Neural crest cell (in vitro differentiated cells): ENCODE data around the gene DAAM2. TPM values are rescaled to one million over a fixed set of nuclear protein-coding genes. Genes with fewer than 3 reads are reported as not detected.

Experiments
- DNase-seq: peaks from one replicate; pipeline ENCODE4 v3.0.0; 2021; ENCODE audit warnings: low read depth, mixed read lengths, low spot score
- H3K27ac Mint-ChIP-seq: one replicate; pipeline ENCODE4 v1.8.0; 2021; ENCODE audit warnings: mild to moderate bottlenecking, mixed read lengths; ENCODE audit not compliant: unreplicated experiment
- H3K27me3 Mint-ChIP-seq: 2 replicates; pipeline ENCODE4 v1.8.0; 2021; ENCODE audit warnings: low read depth, mild to moderate bottlenecking, mixed read lengths
- H3K36me3 Mint-ChIP-seq: 2 replicates; pipeline ENCODE4 v1.8.0; 2021; ENCODE audit warnings: low read depth, mild to moderate bottlenecking, mixed read lengths
- H3K4me1 Mint-ChIP-seq: 2 replicates; pipeline ENCODE4 v1.8.0; 2021; ENCODE audit warnings: mixed read lengths
- H3K4me3 Mint-ChIP-seq: one replicate; pipeline ENCODE4 v1.8.0; 2021; ENCODE audit warnings: mild to moderate bottlenecking, mixed read lengths
- H3K9me3 Mint-ChIP-seq: 2 replicates; pipeline ENCODE4 v1.8.0; 2021; ENCODE audit warnings: mixed read lengths
- total RNA-seq: library from RNA; stranded (reverse); gene quantifications from 2 replicates; pipeline ENCODE4 v1.2.1, GENCODE V29; 2021
- TF ChIP-seq, protein P1 (sequence below): fragments of 200-600 bp; sonication (generic); conservative IDR thresholded peaks from 2 replicates; pipeline ENCODE4 v1.5.0; 2021; ENCODE audit warnings: antibody characterized with exemption, mild to moderate bottlenecking

Gene DAAM2
- total RNA-seq, 1 donor from 2014 or later, result 17.6 TPM

DNA sequence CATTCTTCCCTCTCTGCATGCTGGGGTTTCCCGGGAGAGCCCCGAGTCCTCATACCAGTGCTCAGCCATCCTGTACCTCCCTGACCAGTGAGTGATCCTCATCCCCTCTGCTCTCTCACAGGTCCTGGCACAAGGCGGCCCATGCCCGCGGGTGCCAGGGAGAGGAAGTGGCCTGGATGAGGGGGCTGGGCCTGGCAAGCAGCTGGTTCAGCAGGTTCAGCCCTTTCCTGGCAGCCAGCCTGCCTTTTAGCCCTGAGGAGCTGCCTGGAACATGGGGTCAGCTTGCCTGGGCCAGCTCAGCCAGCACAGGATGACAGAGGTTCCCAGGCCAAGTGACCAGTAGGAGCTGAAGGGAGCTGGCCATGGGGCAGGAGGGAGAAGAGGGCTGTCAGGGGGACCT, 131.2 kb downstream of the DAAM2 start:
- no peaks in the 10 kb centered on the region for H3K4me1 Mint-ChIP-seq
- DNase-seq, result no peak
- H3K27ac Mint-ChIP-seq, result no peak overlapping the region
- TF ChIP-seq, protein P1, sequence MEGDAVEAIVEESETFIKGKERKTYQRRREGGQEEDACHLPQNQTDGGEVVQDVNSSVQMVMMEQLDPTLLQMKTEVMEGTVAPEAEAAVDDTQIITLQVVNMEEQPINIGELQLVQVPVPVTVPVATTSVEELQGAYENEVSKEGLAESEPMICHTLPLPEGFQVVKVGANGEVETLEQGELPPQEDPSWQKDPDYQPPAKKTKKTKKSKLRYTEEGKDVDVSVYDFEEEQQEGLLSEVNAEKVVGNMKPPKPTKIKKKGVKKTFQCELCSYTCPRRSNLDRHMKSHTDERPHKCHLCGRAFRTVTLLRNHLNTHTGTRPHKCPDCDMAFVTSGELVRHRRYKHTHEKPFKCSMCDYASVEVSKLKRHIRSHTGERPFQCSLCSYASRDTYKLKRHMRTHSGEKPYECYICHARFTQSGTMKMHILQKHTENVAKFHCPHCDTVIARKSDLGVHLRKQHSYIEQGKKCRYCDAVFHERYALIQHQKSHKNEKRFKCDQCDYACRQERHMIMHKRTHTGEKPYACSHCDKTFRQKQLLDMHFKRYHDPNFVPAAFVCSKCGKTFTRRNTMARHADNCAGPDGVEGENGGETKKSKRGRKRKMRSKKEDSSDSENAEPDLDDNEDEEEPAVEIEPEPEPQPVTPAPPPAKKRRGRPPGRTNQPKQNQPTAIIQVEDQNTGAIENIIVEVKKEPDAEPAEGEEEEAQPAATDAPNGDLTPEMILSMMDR, result no peak
- H3K27me3 Mint-ChIP-seq, result no peaks in the 10 kb centered on the region
- H3K9me3 Mint-ChIP-seq, result peaks cover 4% of the 10 kb centered on the region
- no peak overlapping the region for H3K4me3 Mint-ChIP-seq
- H3K36me3 Mint-ChIP-seq, result peaks cover 28% of the 10 kb centered on the region

DNA sequence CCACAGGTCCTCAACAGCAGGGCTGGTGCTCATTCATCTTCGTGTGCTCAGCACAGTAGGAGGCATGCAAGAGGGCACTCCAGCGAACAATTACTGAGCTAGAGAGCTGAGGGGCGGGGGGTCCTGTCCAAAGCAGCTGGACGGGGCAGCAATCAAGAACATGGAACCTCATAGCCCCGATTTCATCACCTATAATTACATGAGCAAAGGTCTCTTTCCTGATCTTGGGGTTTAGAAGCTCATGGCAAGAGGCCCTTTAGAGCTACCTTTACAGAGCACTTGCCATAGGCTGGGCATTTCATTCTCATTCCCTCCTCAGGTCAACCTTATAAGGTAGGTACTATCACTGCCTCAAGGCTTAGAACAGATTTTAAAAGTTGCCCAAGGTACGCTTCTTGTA, 131.7 kb downstream of the DAAM2 start:
- no peak overlapping the region for H3K4me3 Mint-ChIP-seq
- no peaks in the 10 kb centered on the region for H3K4me1 Mint-ChIP-seq
- no peak for DNase-seq
- no peaks in the 10 kb centered on the region for H3K27me3 Mint-ChIP-seq
- TF ChIP-seq, protein P1, result no peak
- no peak overlapping the region for H3K27ac Mint-ChIP-seq
- peaks cover 31% of the 10 kb centered on the region for H3K36me3 Mint-ChIP-seq
- peaks cover 4% of the 10 kb centered on the region for H3K9me3 Mint-ChIP-seq

DNA sequence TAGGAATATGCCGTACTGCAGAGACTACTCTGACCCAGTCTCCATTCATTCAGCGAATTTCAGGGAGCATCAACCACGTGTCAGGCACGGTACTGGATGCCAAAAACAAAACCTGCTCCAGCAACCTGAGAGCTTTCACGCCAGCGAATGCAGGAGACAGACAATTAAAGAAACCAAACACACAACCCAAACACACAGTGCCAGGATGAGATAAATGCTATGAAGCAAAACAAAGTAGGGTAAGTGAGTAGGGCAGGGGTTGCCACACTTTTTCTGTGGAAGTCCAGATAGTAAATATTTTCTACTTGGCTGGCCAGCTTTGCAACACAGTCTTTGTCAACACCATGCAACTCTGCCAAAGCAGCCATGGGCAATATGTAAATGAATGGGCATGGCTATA, 132.1 kb downstream of the DAAM2 start:
- DNase-seq, result no peak
- Mint-ChIP-seq H3K4me1 (no peaks in the 10 kb centered on the region), H3K36me3 (peaks cover 35% of the 10 kb centered on the region), H3K27ac (no peak overlapping the region), H3K4me3 (no peak overlapping the region), H3K27me3 (no peaks in the 10 kb centered on the region), H3K9me3 (peaks cover 4% of the 10 kb centered on the region)
- TF ChIP-seq, protein P1, result no peak

DNA sequence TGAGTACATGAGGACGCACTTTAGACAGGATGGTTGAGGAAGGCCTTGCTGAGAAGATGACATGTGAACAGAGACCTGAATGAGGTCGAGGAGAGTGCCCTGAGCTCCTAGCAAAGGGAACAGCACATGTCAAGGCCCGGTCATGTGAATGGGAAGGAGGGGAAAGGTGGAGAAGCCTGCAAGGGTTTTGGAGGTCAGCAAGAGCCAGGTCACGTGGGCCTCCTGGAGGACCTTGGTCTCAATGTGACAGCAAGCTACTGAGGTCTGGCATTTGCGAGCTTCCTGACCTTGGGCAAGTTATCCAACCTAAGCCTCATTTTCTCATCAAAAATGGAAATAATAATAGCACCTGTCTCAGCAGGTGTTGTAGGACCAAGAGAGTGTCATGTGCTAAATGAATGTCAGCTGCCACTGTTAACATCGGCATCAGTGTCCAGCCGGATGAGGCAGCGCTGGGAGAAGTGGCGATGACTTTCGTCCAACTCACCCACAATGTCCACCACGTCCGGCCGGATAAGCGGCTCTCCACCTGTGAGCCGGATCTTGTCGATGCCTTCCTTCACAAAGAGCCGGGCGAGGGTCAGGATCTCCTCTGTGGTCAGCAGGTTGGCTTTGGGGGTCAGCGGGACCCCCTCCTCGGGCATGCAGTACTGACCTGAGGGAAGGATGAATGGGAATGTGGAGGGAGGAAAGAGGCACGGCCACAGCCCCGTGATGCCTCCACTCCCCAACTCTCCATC, 133.2 kb downstream of the DAAM2 start:
- Mint-ChIP-seq H3K27me3 (no peaks in the 10 kb centered on the region), H3K27ac (peak overlapping the region; percentile 43), H3K4me3 (no peak overlapping the region), H3K36me3 (peaks cover 33% of the 10 kb centered on the region), H3K9me3 (peaks cover 4% of the 10 kb centered on the region), H3K4me1 (no peaks in the 10 kb centered on the region)
- TF ChIP-seq, protein P1, result no peak
- no peak for DNase-seq

DNA sequence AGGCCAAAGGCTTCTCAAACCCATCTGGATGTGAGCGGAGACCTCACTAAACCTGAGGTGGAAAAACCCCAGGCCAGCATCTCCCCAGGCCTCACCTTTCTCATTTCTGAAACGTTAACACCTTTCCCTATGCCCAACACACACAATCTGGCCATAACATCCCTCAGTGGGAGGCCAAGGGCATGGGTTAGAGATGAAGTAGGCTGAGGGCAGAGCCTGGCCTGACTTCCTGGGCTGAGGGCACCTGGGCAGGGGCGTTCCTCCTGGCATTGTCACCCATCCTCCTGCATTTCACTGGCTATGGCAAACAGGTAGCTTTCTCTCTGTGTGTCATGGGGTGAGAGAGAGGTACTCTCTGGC, 133.7 kb downstream of the DAAM2 start:
- Mint-ChIP-seq H3K9me3 (peaks cover 4% of the 10 kb centered on the region), H3K36me3 (peaks cover 33% of the 10 kb centered on the region), H3K4me1 (no peaks in the 10 kb centered on the region), H3K27me3 (no peaks in the 10 kb centered on the region), H3K27ac (no peak overlapping the region), H3K4me3 (no peak overlapping the region)
- no peak for DNase-seq
- TF ChIP-seq, protein P1, result no peak
